Measurements from ENCODE around the gene REXO1.

- TF ChIP-seq NFYB (CRISPR knock-in tag; conservative IDR thresholded peaks at IDR 0.05; ENCODE audit: low read depth) (no peak), CTCF (IDR thresholded peaks at IDR 0.05) (no peak), ATF6 (CRISPR knock-in tag; IDR thresholded peaks at IDR 0.05) (no peak), PRDM15 (CRISPR knock-in tag; IDR thresholded peaks at IDR 0.05) (no peak)
These were observed 8.4 kb downstream of the REXO1 start for GRCh38 chr19:1839658-1840540.

Data from WTC11 (cell line).